Fibroblast of upper back skin (primary cell): Measurements from ENCODE around the gene NEDD4L.

Experiments used
- DNase-seq: peaks from one replicate; pipeline ENCODE4 v3.0.0-alpha.2; 2013

NEDD4L gene

GRCh38 chr18:58054041-58054781 is 10.2 kb downstream of the NEDD4L start:
- peak; percentile 62 for DNase-seq

GRCh38 chr18:58055890-58056558 is 12.0 kb downstream of the NEDD4L start:
- no peak for DNase-seq

GRCh38 chr18:58056852-58057251 is 12.8 kb downstream of the NEDD4L start:
- DNase-seq = no peak

- no peak for DNase-seq
These were observed 13.4 kb downstream of the NEDD4L start for GRCh38 chr18:58057291-58057965.

GRCh38 chr18:58058720-58059119 is 14.7 kb downstream of the NEDD4L start:
- no peak for DNase-seq

- no peak for DNase-seq
These were observed 16.2 kb downstream of the NEDD4L start for GRCh38 chr18:58060254-58060653.

GRCh38 chr18:58061349-58061748 is 17.3 kb downstream of the NEDD4L start:
- DNase-seq = no peak

GRCh38 chr18:58064406-58064998 is 20.5 kb downstream of the NEDD4L start:
- no peak for DNase-seq

GRCh38 chr18:58065956-58066355 is 21.9 kb downstream of the NEDD4L start:
- DNase-seq = no peak

GRCh38 chr18:58067601-58068000 is 23.6 kb downstream of the NEDD4L start:
- DNase-seq = no peak

GRCh38 chr18:58069099-58069498 is 25.1 kb downstream of the NEDD4L start:
- DNase-seq = no peak

GRCh38 chr18:58069721-58070292 is 25.8 kb downstream of the NEDD4L start:
- no peak for DNase-seq

GRCh38 chr18:58076052-58076451 is 32.0 kb downstream of the NEDD4L start:
- no peak for DNase-seq

- no peak for DNase-seq
These were observed 33.3 kb downstream of the NEDD4L start for GRCh38 chr18:58077329-58077728.

GRCh38 chr18:58078889-58079573 is 35.0 kb downstream of the NEDD4L start:
- DNase-seq = no peak

- no peak for DNase-seq
These were observed 36.4 kb downstream of the NEDD4L start for GRCh38 chr18:58080451-58080850.

- no peak for DNase-seq
These were observed 44.1 kb downstream of the NEDD4L start for GRCh38 chr18:58087928-58088690.

GRCh38 chr18:58088691-58089065 is 44.7 kb downstream of the NEDD4L start:
- DNase-seq = no peak

GRCh38 chr18:58091099-58091611 is 47.1 kb downstream of the NEDD4L start:
- no peak for DNase-seq

- DNase-seq = no peak
These were observed 49.3 kb downstream of the NEDD4L start for GRCh38 chr18:58093311-58093803.

- DNase-seq = no peak
These were observed 51.2 kb downstream of the NEDD4L start for GRCh38 chr18:58095222-58095621.
